HUES48 (cell line): Measurements from ENCODE around the gene DAPK1.

Experiments
- H3K27ac ChIP-seq: one replicate; pipeline ENCODE4 v1.7.0; 2013; ENCODE audit warnings: low read depth, low read length, inconsistent platforms
- H3K27me3 ChIP-seq: 2 replicates; pipeline ENCODE4 v1.6.1; 2013; ENCODE audit warnings: mild to moderate bottlenecking, low read length; ENCODE audit not compliant: control insufficient read depth, insufficient read depth
- H3K36me3 ChIP-seq: 2 replicates; pipeline ENCODE4 v1.6.1; 2013; ENCODE audit warnings: low read length; ENCODE audit not compliant: control insufficient read depth, insufficient read depth
- H3K4me1 ChIP-seq: 2 replicates; pipeline ENCODE4 v1.6.1; 2013; ENCODE audit warnings: mild to moderate bottlenecking, low read length; ENCODE audit not compliant: control insufficient read depth, insufficient read depth
- H3K4me3 ChIP-seq: 2 replicates; pipeline ENCODE4 v1.5.1; 2013; ENCODE audit warnings: mild to moderate bottlenecking, low read depth, low read length
- H3K9ac ChIP-seq: 2 replicates; pipeline ENCODE4 v1.6.1; 2013; ENCODE audit warnings: mild to moderate bottlenecking, low read depth, low read length, moderate library complexity
- H3K9me3 ChIP-seq: 2 replicates; pipeline ENCODE4 v1.6.1; 2013; ENCODE audit warnings: low read length; ENCODE audit not compliant: control insufficient read depth, insufficient read depth

The DAPK1 gene

GRCh38 chr9:87750726-87751125 is 253.1 kb downstream of the DAPK1 start:
- no peak overlapping the region for H3K9ac ChIP-seq
- H3K4me1 ChIP-seq, result no peaks in the 10 kb centered on the region
- no peaks in the 10 kb centered on the region; the same call in 1 of the 2 replicates for H3K9me3 ChIP-seq
- no peaks in the 10 kb centered on the region for H3K27me3 ChIP-seq
- H3K27ac ChIP-seq, result no peak overlapping the region
- no peak overlapping the region for H3K4me3 ChIP-seq
- H3K36me3 ChIP-seq, result no peaks in the 10 kb centered on the region

- Histone ChIP-seq H3K4me1 (no peaks in the 10 kb centered on the region), H3K27ac (no peak overlapping the region), H3K4me3 (no peak overlapping the region), H3K36me3 (no peaks in the 10 kb centered on the region), H3K9me3 (no peaks in the 10 kb centered on the region; the same call in 1 of the 2 replicates), H3K27me3 (no peaks in the 10 kb centered on the region), H3K9ac (no peak overlapping the region)
Measured at GRCh38 chr9:87751423-87751822, 253.8 kb downstream of the DAPK1 start.

GRCh38 chr9:87751868-87752267 is 254.2 kb downstream of the DAPK1 start:
- no peaks in the 10 kb centered on the region for H3K4me1 ChIP-seq
- no peaks in the 10 kb centered on the region for H3K27me3 ChIP-seq
- no peak overlapping the region for H3K9ac ChIP-seq

GRCh38 chr9:87753313-87753712 is 255.6 kb downstream of the DAPK1 start:
- no peak overlapping the region for H3K9ac ChIP-seq
- H3K27me3 ChIP-seq, result no peaks in the 10 kb centered on the region
- no peaks in the 10 kb centered on the region for H3K4me1 ChIP-seq

More at GRCh38 chr9:87751868-87752267, 254.2 kb downstream of the DAPK1 start:
- Histone ChIP-seq H3K27ac (no peak overlapping the region), H3K4me3 (no peak overlapping the region), H3K9me3 (no peaks in the 10 kb centered on the region; the same call in 1 of the 2 replicates), H3K36me3 (no peaks in the 10 kb centered on the region)

More at GRCh38 chr9:87753313-87753712, 255.6 kb downstream of the DAPK1 start:
- H3K27ac ChIP-seq, result no peak overlapping the region
- no peaks in the 10 kb centered on the region for H3K36me3 ChIP-seq
- no peak overlapping the region for H3K4me3 ChIP-seq
- no peaks in the 10 kb centered on the region; the same call in 1 of the 2 replicates for H3K9me3 ChIP-seq
